Keratinocyte (primary cell): ENCODE measurements around the gene JAZF1. TPM values are rescaled to one million over a fixed set of nuclear protein-coding genes. Genes with fewer than 3 reads are reported as not detected.

Experiments
- DNase-seq: peaks from one replicate; pipeline ENCODE4 v3.0.0-alpha.2; 2011; ENCODE audit warnings: low read depth, missing footprints, low spot score
- FAIRE-seq: peaks from 2 replicates; lab custom pipeline; 2011; peaks lifted over from hg19 to GRCh38; lab: Jason Lieb, UNC
- H2AFZ ChIP-seq: 2 replicates; pipeline ENCODE4 v1.6.0; 2012; ENCODE audit warnings: low read length, control low read depth, inconsistent platforms; ENCODE audit not compliant: control insufficient read depth
- H3K27ac ChIP-seq: 2 replicates; pipeline ENCODE4 v1.5.1; 2011; ENCODE audit warnings: low read length; ENCODE audit not compliant: control insufficient read depth, insufficient read depth
- H3K27me3 ChIP-seq: 3 replicates; pipeline ENCODE4 v1.6.0; 2011; ENCODE audit warnings: low read length; ENCODE audit not compliant: control insufficient read depth, insufficient read depth; ENCODE audit errors: extremely low read depth
- H3K36me3 ChIP-seq, 2 experiments: 2 replicates in 1 of 2; 3 replicates in 1 of 2; pipeline ENCODE4 v1.5.1; 2011; ENCODE audit warnings: low read length in 2 of 2, mild to moderate bottlenecking in 1 of 2; ENCODE audit not compliant: control insufficient read depth in 2 of 2, insufficient read depth in 2 of 2; ENCODE audit errors: extremely low read depth in 1 of 2
- H3K4me1 ChIP-seq: 3 replicates; pipeline ENCODE4 v1.5.1; 2011; ENCODE audit warnings: low read length; ENCODE audit not compliant: control insufficient read depth, insufficient read depth; ENCODE audit errors: extremely low read depth
- H3K4me2 ChIP-seq: 3 replicates; pipeline ENCODE4 v1.6.0; 2011; ENCODE audit warnings: low read depth, low read length; ENCODE audit not compliant: control insufficient read depth, insufficient read depth; ENCODE audit errors: extremely low read depth
- H3K4me3 ChIP-seq, 3 experiments: fragments of 200-600 bp in 1 of 3; sonication (generic) in 1 of 3; 2 replicates in 2 of 3; 3 replicates in 1 of 3; pipeline ENCODE4 v1.5.1; 2011 to 2016; ENCODE audit warnings: low read length in 3 of 3, mild to moderate bottlenecking in 3 of 3, control low read depth in 2 of 3, inconsistent platforms in 1 of 3, low read depth in 1 of 3, mixed read lengths in 1 of 3, mixed run types in 1 of 3, moderate library complexity in 1 of 3; ENCODE audit not compliant: control insufficient read depth in 2 of 3, insufficient read depth in 2 of 3; ENCODE audit errors: extremely low read depth in 1 of 3
- H3K79me2 ChIP-seq: 2 replicates; pipeline ENCODE4 v1.6.0; 2012; ENCODE audit warnings: low read length; ENCODE audit not compliant: control insufficient read depth, insufficient read depth
- H3K9ac ChIP-seq: 3 replicates; pipeline ENCODE4 v1.6.0; 2011; ENCODE audit warnings: low read length; ENCODE audit not compliant: control insufficient read depth, insufficient read depth; ENCODE audit errors: extremely low read depth
- H3K9me1 ChIP-seq: 3 replicates; pipeline ENCODE4 v1.6.0; 2011; ENCODE audit warnings: low read length; ENCODE audit not compliant: control insufficient read depth, insufficient read depth; ENCODE audit errors: extremely low read depth
- H3K9me3 ChIP-seq: 2 replicates; pipeline ENCODE4 v1.5.1; 2012; ENCODE audit warnings: low read depth, low read length; ENCODE audit not compliant: control insufficient read depth
- H4K20me1 ChIP-seq: 3 replicates; pipeline ENCODE4 v1.6.0; 2011; ENCODE audit warnings: low read length; ENCODE audit not compliant: control insufficient read depth, insufficient read depth; ENCODE audit errors: extremely low read depth
- EZH2 ChIP-seq: IDR thresholded peaks from one replicate; pipeline ENCODE4 v1.6.1; 2012; ENCODE audit warnings: inconsistent platforms, mild to moderate bottlenecking, low read length, moderate library complexity
- dilution Hi-C: fragments of 300-500 bp; cut with MboI; formaldehyde crosslinking; loops from one replicate; pipeline ENCODE4 v1.7.0; 2020; ENCODE audit warnings: low sequenced_read_pairs; ENCODE audit not compliant: extremely low pct_ligation_motif_present
- polyA plus RNA-seq, 5 experiments: library from polyadenylated mRNA; depleted of rRNA in 3 of 5; stranded (reverse) in 3 of 5; stranded (forward) in 1 of 5; unstranded in 1 of 5; fragments of >200 nt; gene quantifications; 1 replicate in 1 of 5; 2 replicates in 3 of 5; 3 replicates in 1 of 5; pipeline versions ENCODE4 v1.2.1 to v1.2.3, GENCODE V29; 2011 to 2012; ENCODE audit warnings: missing spikeins in 2 of 5, low read depth in 1 of 5, low replicate concordance in 1 of 5
- TF ChIP-seq, protein P1 (sequence below), 3 experiments: IDR thresholded peaks in 1 of 3; conservative IDR thresholded peaks in 1 of 3; optimal IDR thresholded peaks in 1 of 3; 2 replicates in 2 of 3; 3 replicates in 1 of 3; pipeline versions ENCODE3 to v1.5.1; 2011; ENCODE audit warnings: low read length in 3 of 3, mild to moderate bottlenecking in 3 of 3, moderate library complexity in 2 of 3, control low read depth in 1 of 3, inconsistent platforms in 1 of 3; ENCODE audit not compliant: insufficient read depth in 2 of 3; ENCODE audit errors: extremely low read depth in 1 of 3

JAZF1 gene
- polyA plus RNA-seq, 1 donor (not counting 4 experiments of a cell fraction or from before 2014, with no cell fraction given) = 2.5 TPM

DNA sequence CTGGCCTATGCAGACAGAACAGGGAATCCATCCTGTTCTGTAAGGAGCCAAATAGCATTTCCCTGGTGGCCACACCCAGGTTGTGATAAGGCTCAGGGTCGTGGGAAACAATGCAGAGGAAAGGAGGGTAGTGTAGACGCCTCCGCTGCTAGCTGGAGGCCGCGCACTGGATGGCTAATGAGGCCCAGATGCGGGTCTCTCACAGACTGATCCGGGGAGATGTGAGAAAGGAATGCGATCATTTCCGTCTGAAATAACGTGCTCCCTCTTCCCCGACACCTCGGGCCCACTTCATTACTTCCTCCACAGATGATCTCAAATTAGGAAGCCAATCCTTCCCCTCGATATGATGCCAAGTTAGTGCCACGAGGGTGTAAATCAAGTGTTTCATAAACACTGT, 237.4 kb downstream of the JAZF1 start:
- Histone ChIP-seq H3K27ac (no peak overlapping the region), H4K20me1 (no peaks in the 10 kb centered on the region), H3K4me3 (no peak overlapping the region), H3K27me3 (no peaks in the 10 kb centered on the region), H3K79me2 (no peaks in the 10 kb centered on the region), H3K4me2 (no peak overlapping the region), H3K9me1 (no peaks in the 10 kb centered on the region), H3K4me1 (no peaks in the 10 kb centered on the region), H3K9ac (no peak overlapping the region), H3K36me3 (no peaks in the 10 kb centered on the region), H3K9me3 (no peaks in the 10 kb centered on the region), H2AFZ (no peak overlapping the region)
- dilution Hi-C loops = no loop called here
- TF ChIP-seq EZH2 = no peak
- TF ChIP-seq, protein P1, sequence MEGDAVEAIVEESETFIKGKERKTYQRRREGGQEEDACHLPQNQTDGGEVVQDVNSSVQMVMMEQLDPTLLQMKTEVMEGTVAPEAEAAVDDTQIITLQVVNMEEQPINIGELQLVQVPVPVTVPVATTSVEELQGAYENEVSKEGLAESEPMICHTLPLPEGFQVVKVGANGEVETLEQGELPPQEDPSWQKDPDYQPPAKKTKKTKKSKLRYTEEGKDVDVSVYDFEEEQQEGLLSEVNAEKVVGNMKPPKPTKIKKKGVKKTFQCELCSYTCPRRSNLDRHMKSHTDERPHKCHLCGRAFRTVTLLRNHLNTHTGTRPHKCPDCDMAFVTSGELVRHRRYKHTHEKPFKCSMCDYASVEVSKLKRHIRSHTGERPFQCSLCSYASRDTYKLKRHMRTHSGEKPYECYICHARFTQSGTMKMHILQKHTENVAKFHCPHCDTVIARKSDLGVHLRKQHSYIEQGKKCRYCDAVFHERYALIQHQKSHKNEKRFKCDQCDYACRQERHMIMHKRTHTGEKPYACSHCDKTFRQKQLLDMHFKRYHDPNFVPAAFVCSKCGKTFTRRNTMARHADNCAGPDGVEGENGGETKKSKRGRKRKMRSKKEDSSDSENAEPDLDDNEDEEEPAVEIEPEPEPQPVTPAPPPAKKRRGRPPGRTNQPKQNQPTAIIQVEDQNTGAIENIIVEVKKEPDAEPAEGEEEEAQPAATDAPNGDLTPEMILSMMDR (optimal IDR thresholded peaks at IDR 0.05 in 1 of 3, IDR thresholded peaks at IDR 0.05 in 1 of 3, conservative IDR thresholded peaks at IDR 0.05 in 1 of 3; ENCODE audit: extremely low read depth in 1 of 3, insufficient read depth in 2 of 3, low read length in 3 of 3) = no peak
- no peak for DNase-seq
- no peak for FAIRE-seq

DNA sequence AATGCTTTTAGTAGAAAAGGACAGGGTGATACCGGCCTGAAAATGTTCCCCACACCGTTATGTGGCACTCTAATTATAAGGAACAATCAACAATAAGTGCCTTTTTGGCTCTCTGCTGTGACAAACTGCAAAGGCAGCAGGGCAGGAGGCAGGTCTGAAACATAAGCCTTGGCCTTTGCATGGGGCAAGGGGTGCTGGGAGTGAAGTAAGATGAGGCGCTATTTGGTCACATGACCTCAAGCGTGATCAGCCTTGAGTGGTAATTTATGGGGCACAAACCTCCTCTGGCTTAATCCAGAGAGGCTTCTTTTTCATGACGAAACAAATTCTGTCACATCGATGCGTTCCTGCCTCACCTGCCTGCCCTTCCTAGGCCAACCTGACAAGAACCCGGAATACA, 237.9 kb downstream of the JAZF1 start:
- Histone ChIP-seq H3K27ac (no peak overlapping the region), H3K36me3 (no peaks in the 10 kb centered on the region), H3K9ac (no peak overlapping the region), H3K4me3 (no peak overlapping the region), H4K20me1 (no peaks in the 10 kb centered on the region), H3K27me3 (no peaks in the 10 kb centered on the region), H3K79me2 (no peaks in the 10 kb centered on the region), H3K4me2 (no peak overlapping the region), H2AFZ (no peak overlapping the region), H3K4me1 (no peaks in the 10 kb centered on the region), H3K9me3 (no peaks in the 10 kb centered on the region), H3K9me1 (no peaks in the 10 kb centered on the region)
- dilution Hi-C loops = no loop called here
- TF ChIP-seq, protein P1 (optimal IDR thresholded peaks at IDR 0.05 in 1 of 3, IDR thresholded peaks at IDR 0.05 in 1 of 3, conservative IDR thresholded peaks at IDR 0.05 in 1 of 3; ENCODE audit: extremely low read depth in 1 of 3, insufficient read depth in 2 of 3, low read length in 3 of 3) = no peak
- no peak for TF ChIP-seq EZH2
- FAIRE-seq = no peak
- no peak for DNase-seq
